Calu3 (cell line): ENCODE measurements around the gene SLC13A2. TPM values are rescaled to one million over a fixed set of nuclear protein-coding genes. Genes with fewer than 3 reads are reported as not detected.

Experiments used
- BruUV-seq: library from RNA; stranded (reverse); fragments of 400-500 nt; replicated peaks from 2 replicates; lab custom pipeline; 2021; lab: Mats Ljungman, UMichigan
- CTCF ChIA-PET: fragments of 300-600 bp; sonication (Branson Sonifier 250); formaldehyde crosslinking; loops from one replicate; lab custom pipeline; 2022; ENCODE audit warnings: antibody characterized with exemption; lab: Charles Lee
- DNase-seq: peaks from one replicate; pipeline ENCODE4 v3.0.0; 2022
- H3K27ac Mint-ChIP-seq: one replicate; pipeline ENCODE4 v1.8.0; 2022; ENCODE audit warnings: mixed read lengths; ENCODE audit not compliant: unreplicated experiment
- H3K27me3 Mint-ChIP-seq: one replicate; pipeline ENCODE4 v1.8.0; 2022; ENCODE audit warnings: mixed read lengths; ENCODE audit not compliant: unreplicated experiment
- H3K36me3 Mint-ChIP-seq: one replicate; pipeline ENCODE4 v1.8.0; 2022; ENCODE audit warnings: mild to moderate bottlenecking, moderate library complexity, mixed read lengths; ENCODE audit not compliant: insufficient read depth, unreplicated experiment
- H3K4me1 Mint-ChIP-seq: one replicate; pipeline ENCODE4 v1.8.0; 2022; ENCODE audit warnings: mild to moderate bottlenecking, low read depth, mixed read lengths; ENCODE audit not compliant: unreplicated experiment
- H3K4me3 Mint-ChIP-seq: one replicate; pipeline ENCODE4 v1.8.0; 2022; ENCODE audit warnings: mild to moderate bottlenecking, low read depth, moderate library complexity, mixed read lengths; ENCODE audit not compliant: unreplicated experiment
- H3K9me3 Mint-ChIP-seq: one replicate; pipeline ENCODE4 v1.8.0; 2022; ENCODE audit warnings: low read depth, mixed read lengths; ENCODE audit not compliant: unreplicated experiment
- CTCF ChIP-seq: fragments of 200-600 bp; IDR thresholded peaks from one replicate; pipeline ENCODE4 v1.8.0; 2022; ENCODE audit warnings: antibody characterized with exemption; ENCODE audit not compliant: unreplicated experiment
- intact Hi-C: fragments of 100-400 bp; cut with micrococcal nuclease; formaldehyde crosslinking; loops from one replicate; pipeline ENCODE4 v1.10.0; 2022; ENCODE audit not compliant: unreplicated experiment
- total RNA-seq: library from RNA; stranded (reverse); gene quantifications from 2 replicates; pipeline ENCODE4 v1.2.3, GENCODE V29; 2022

Gene SLC13A2
- total RNA-seq, 1 experiment from 2014 or later: not detected

DNA sequence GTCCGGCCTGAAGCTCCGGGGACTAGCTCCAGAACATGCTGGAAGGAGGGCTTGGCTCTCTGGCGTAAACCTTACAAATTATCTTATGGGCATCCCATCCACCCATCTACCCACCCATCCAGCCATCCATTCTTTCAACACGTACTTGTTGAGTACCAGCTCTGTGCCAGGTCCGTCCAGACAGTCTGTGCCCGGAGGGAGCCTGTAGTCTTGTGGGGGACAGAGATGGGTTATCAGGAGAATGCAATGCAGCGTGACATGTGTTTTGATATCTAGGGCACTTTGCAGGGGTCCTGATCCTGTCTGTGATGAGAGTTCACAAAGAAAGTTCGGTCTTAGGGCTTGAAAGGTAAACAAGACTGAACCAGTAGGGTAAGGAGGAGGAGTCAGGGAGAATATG, 4.1 kb upstream of the SLC13A2 start:
- no TSS peak for BruUV-seq
- intact Hi-C loops: no loop called here
- TF ChIP-seq CTCF: no peak
- no peak overlapping the region for H3K4me3 Mint-ChIP-seq
- peaks cover 87% of the 10 kb centered on the region for H3K27me3 Mint-ChIP-seq
- no peak for DNase-seq
- CTCF ChIA-PET: interaction anchor here (0.9 kb wide), 1 partner anchor 17 kb away, joined by 3 read pairs; no protein-coding TSS in a partner anchor
- no peaks in the 10 kb centered on the region for H3K4me1 Mint-ChIP-seq
- no peaks in the 10 kb centered on the region for H3K36me3 Mint-ChIP-seq
- no peaks in the 10 kb centered on the region for H3K9me3 Mint-ChIP-seq
- H3K27ac Mint-ChIP-seq: no peak overlapping the region

GRCh38 chr17:28470266-28470913, 3.1 kb upstream of the SLC13A2 start:
- H3K27me3 Mint-ChIP-seq: peaks cover 91% of the 10 kb centered on the region
- CTCF ChIA-PET: no interaction called here
- intact Hi-C loops: no loop called here
- H3K27ac Mint-ChIP-seq: no peak overlapping the region
- H3K9me3 Mint-ChIP-seq: no peaks in the 10 kb centered on the region
- no TSS peak for BruUV-seq
- peaks cover 5% of the 10 kb centered on the region for H3K4me1 Mint-ChIP-seq
- no peak for TF ChIP-seq CTCF
- no peak overlapping the region for H3K4me3 Mint-ChIP-seq
- no peaks in the 10 kb centered on the region for H3K36me3 Mint-ChIP-seq
- DNase-seq: no peak

GRCh38 chr17:28470914-28471366, 2.5 kb upstream of the SLC13A2 start:
- H3K36me3 Mint-ChIP-seq: no peaks in the 10 kb centered on the region
- CTCF ChIA-PET: no interaction called here
- DNase-seq: no peak
- no TSS peak for BruUV-seq
- no peaks in the 10 kb centered on the region for H3K9me3 Mint-ChIP-seq
- H3K27ac Mint-ChIP-seq: no peak overlapping the region
- peaks cover 91% of the 10 kb centered on the region for H3K27me3 Mint-ChIP-seq
- intact Hi-C loops: no loop called here
- H3K4me1 Mint-ChIP-seq: peaks cover 11% of the 10 kb centered on the region
- H3K4me3 Mint-ChIP-seq: no peak overlapping the region
- no peak for TF ChIP-seq CTCF

- peaks cover 91% of the 10 kb centered on the region for H3K27me3 Mint-ChIP-seq
- no TSS peak for BruUV-seq
- TF ChIP-seq CTCF: no peak
- no peak for DNase-seq
- CTCF ChIA-PET: no interaction called here
- no peak overlapping the region for H3K4me3 Mint-ChIP-seq
- peaks cover 14% of the 10 kb centered on the region for H3K4me1 Mint-ChIP-seq
- H3K36me3 Mint-ChIP-seq: no peaks in the 10 kb centered on the region
- H3K27ac Mint-ChIP-seq: no peak overlapping the region
- H3K9me3 Mint-ChIP-seq: no peaks in the 10 kb centered on the region
- intact Hi-C loops: no loop called here
Observed at GRCh38 chr17:28471531-28472342, 1.7 kb upstream of the SLC13A2 start.
